Neural progenitor cell (in vitro differentiated cells): ENCODE measurements around the gene EEIG1. TPM values are rescaled to one million over a fixed set of nuclear protein-coding genes. Genes with fewer than 3 reads are reported as not detected.

Experiments used
- DNase-seq: peaks from one replicate; pipeline ENCODE4 v3.0.0-alpha.2; 2016; ENCODE audit warnings: low spot score
- H2AFZ ChIP-seq: fragments of 200-600 bp; sonication (generic); replicated peaks from 2 replicates; pipeline ENCODE4 v1.6.1; 2016; ENCODE audit warnings: antibody characterized with exemption
- H3F3A ChIP-seq: fragments of 200-600 bp; sonication (generic); 2 replicates; pipeline ENCODE4 v1.6.1; 2016; ENCODE audit warnings: antibody characterized with exemption, low read depth
- H3K27ac ChIP-seq: fragments of 200-600 bp; sonication (generic); 2 replicates; pipeline ENCODE4 v1.5.1; 2016; ENCODE audit warnings: mild to moderate bottlenecking
- H3K27me3 ChIP-seq: fragments of 200-600 bp; sonication (generic); 2 replicates; pipeline ENCODE4 v1.6.1; 2016; ENCODE audit warnings: mild to moderate bottlenecking, moderate library complexity
- H3K36me3 ChIP-seq: fragments of 200-600 bp; sonication (generic); 2 replicates; pipeline ENCODE4 v1.5.1; 2016
- H3K4me1 ChIP-seq: fragments of 200-600 bp; sonication (generic); 2 replicates; pipeline ENCODE4 v1.6.1; 2016; ENCODE audit warnings: mixed run types
- H3K4me2 ChIP-seq: fragments of 200-600 bp; sonication (generic); 2 replicates; pipeline ENCODE4 v1.6.1; 2016
- H3K4me3 ChIP-seq: fragments of 200-600 bp; sonication (generic); 2 replicates; pipeline ENCODE4 v1.5.1; 2016
- H3K79me2 ChIP-seq: fragments of 200-600 bp; sonication (generic); 2 replicates; pipeline ENCODE4 v1.6.1; 2016; ENCODE audit warnings: low read depth
- H3K9ac ChIP-seq: fragments of 200-600 bp; sonication (generic); 2 replicates; pipeline ENCODE4 v1.6.1; 2016
- H3K9me3 ChIP-seq: fragments of 200-600 bp; sonication (generic); 2 replicates; pipeline ENCODE4 v1.5.1; 2016; ENCODE audit warnings: low read depth
- H4K20me1 ChIP-seq: fragments of 200-600 bp; sonication (generic); 2 replicates; pipeline ENCODE4 v1.6.1; 2016; ENCODE audit warnings: low read depth
- H3K27ac Mint-ChIP-seq: 3 replicates; pipeline ENCODE4 v1.8.0; 2021; ENCODE audit warnings: mixed read lengths
- H3K27me3 Mint-ChIP-seq: 2 replicates; pipeline ENCODE4 v1.8.0; 2022; ENCODE audit warnings: low read depth, mild to moderate bottlenecking, inconsistent platforms, moderate library complexity, mixed read lengths; ENCODE audit not compliant: insufficient read depth
- H3K36me3 Mint-ChIP-seq: 3 replicates; pipeline ENCODE4 v1.8.0; 2021; ENCODE audit warnings: mixed read lengths
- H3K4me1 Mint-ChIP-seq: 3 replicates; pipeline ENCODE4 v1.8.0; 2021; ENCODE audit warnings: mixed read lengths
- H3K4me3 Mint-ChIP-seq: 3 replicates; pipeline ENCODE4 v1.8.0; 2021; ENCODE audit warnings: mild to moderate bottlenecking, moderate library complexity, mixed read lengths
- H3K9me3 Mint-ChIP-seq: 3 replicates; pipeline ENCODE4 v1.8.0; 2020; ENCODE audit warnings: mixed read lengths
- EZH2 ChIP-seq: fragments of 200-600 bp; sonication (generic); IDR thresholded peaks from 2 replicates; pipeline ENCODE4 v1.6.1; 2017; ENCODE audit warnings: antibody characterized with exemption, mild to moderate bottlenecking, moderate library complexity
- EZH2phosphoT487 ChIP-seq: fragments of 200-600 bp; sonication (generic); IDR thresholded peaks from 2 replicates; pipeline ENCODE4 v1.6.1; 2017; ENCODE audit warnings: antibody characterized with exemption
- total RNA-seq: library from RNA; depleted of rRNA; stranded (reverse); fragments of >200 nt; gene quantifications from 2 replicates; pipeline ENCODE4 v1.2.3, GENCODE V29; 2015; ENCODE audit warnings: low replicate concordance
- TF ChIP-seq, protein P1 (sequence below): fragments of 200-600 bp; sonication (generic); IDR thresholded peaks from 2 replicates; pipeline ENCODE4 v1.5.1; 2017; ENCODE audit warnings: antibody characterized with exemption, mild to moderate bottlenecking

Gene EEIG1
- total RNA-seq, 1 donor from 2014 or later: 8.8 TPM

DNA sequence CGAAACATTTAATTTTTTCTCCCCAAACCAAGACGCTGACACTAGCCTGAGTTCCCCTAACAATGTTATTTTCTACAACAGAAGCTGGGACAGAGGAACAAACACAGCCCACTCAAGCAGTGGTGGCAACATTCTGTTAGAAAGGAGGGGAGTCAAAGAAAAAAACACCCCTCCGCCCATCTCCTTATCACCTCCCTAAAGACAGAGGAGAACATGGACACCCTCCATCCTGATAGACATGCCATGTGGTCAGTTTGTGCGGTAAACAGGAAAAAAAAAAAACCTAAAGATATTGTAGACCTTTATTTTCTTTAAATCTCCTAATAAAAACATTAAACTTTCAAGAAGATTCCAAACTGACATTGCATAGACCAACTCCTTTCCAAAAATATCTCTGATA, 40.2 kb downstream of the EEIG1 start:
- peaks cover 37% of the 10 kb centered on the region for H3K4me1 Mint-ChIP-seq
- H3K27ac Mint-ChIP-seq: no peak overlapping the region
- H3K4me1 ChIP-seq: peaks cover 11% of the 10 kb centered on the region
- no peak for DNase-seq
- peaks cover 32% of the 10 kb centered on the region for H4K20me1 ChIP-seq
- no peaks in the 10 kb centered on the region for H3K27me3 ChIP-seq
- no peak overlapping the region for H3K9ac ChIP-seq
- H3F3A ChIP-seq: peaks cover 31% of the 10 kb centered on the region
- H3K4me3 ChIP-seq: no peak overlapping the region
- no peaks in the 10 kb centered on the region for H3K9me3 Mint-ChIP-seq
- H3K4me2 ChIP-seq: no peak overlapping the region
- no peak for TF ChIP-seq EZH2
- no peak for TF ChIP-seq EZH2phosphoT487
- TF ChIP-seq, protein P1, sequence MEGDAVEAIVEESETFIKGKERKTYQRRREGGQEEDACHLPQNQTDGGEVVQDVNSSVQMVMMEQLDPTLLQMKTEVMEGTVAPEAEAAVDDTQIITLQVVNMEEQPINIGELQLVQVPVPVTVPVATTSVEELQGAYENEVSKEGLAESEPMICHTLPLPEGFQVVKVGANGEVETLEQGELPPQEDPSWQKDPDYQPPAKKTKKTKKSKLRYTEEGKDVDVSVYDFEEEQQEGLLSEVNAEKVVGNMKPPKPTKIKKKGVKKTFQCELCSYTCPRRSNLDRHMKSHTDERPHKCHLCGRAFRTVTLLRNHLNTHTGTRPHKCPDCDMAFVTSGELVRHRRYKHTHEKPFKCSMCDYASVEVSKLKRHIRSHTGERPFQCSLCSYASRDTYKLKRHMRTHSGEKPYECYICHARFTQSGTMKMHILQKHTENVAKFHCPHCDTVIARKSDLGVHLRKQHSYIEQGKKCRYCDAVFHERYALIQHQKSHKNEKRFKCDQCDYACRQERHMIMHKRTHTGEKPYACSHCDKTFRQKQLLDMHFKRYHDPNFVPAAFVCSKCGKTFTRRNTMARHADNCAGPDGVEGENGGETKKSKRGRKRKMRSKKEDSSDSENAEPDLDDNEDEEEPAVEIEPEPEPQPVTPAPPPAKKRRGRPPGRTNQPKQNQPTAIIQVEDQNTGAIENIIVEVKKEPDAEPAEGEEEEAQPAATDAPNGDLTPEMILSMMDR: no peak
- H3K27me3 Mint-ChIP-seq: peaks cover 10% of the 10 kb centered on the region
- no peak overlapping the region for H2AFZ ChIP-seq
- H3K27ac ChIP-seq: no peak overlapping the region
- no peak overlapping the region for H3K4me3 Mint-ChIP-seq
- H3K79me2 ChIP-seq: peaks cover 16% of the 10 kb centered on the region
- no peaks in the 10 kb centered on the region for H3K9me3 ChIP-seq
- H3K36me3 Mint-ChIP-seq: peaks cover 19% of the 10 kb centered on the region
- no peaks in the 10 kb centered on the region for H3K36me3 ChIP-seq

DNA sequence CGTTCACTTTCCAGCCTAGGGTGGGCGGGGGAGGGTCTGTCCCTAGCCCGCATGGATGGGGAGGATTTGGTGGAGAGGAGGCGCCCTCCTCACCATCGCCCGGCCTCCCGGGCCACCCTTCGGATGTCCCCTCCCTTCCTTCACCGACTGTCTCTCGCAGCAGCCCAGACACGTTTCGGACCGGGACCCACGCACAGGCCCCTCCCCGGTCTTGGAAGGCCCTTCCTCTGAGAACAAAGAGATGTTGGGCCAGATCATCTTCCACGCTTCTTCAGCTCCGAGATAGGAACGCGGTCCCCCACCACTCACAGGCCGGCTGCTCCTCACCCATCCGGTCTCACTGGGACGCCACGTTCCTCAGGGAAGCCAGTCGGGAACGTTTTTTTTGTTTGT, 42.5 kb downstream of the EEIG1 start:
- peak overlapping the region; percentile 87 for H3K27ac Mint-ChIP-seq
- no peak overlapping the region for H2AFZ ChIP-seq

DNA sequence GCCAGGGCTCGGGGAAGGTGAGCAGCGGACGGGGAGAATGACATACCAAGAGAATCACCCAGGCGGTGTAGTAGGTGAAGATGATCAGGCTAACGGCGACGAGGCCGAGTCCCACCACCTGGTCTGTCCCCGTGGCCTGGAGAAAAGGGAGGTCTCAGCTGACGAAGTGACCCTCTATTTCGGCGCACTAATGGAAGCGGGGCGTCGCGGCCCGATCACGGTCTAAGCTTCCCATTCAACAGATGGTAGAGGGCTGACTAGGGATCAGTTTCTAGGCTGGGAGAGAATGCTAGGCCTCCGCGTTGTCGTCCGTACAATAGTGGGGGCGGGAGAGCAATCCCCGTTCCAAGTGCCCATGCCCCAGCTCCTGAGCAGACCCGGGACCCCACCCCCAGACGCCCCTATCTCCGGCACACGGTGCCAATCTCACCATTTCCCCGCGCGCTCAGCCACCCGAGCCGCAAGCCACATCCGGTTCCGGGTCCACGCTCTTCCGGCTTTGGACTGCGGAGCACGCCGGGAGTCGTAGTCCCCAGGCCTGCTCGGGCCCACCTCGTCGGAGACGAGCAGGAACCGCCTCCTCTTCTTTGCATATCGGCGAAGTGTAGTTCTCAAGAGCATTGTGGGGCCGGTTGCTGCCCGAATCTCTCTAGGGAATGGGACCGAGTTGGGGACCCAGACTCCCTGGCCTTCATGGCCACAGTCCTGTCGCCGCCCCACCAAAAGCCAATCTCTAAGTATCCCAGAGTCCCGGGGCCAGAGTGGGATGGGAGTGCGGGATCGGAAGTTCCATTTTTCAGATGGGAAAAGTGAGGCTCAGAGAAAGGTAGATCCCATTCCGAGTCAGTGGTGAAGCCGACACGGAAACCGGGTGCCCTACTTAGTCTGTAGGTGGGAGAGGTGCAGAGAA, 43.1 kb downstream of the EEIG1 start, which contains the start of gene DPM2:
TSS of gene DPM2 (minus strand) at position 467 of the 910 bp plus-strand sequence. CDS start at position 433, 34 bp downstream.
- Mint-ChIP-seq H3K36me3 (peaks cover 7% of the 10 kb centered on the region), H3K27ac (peak within 1 kb of the TSS; percentile 87), H3K27me3 (peaks cover 10% of the 10 kb centered on the region), H3K9me3 (no peaks in the 10 kb centered on the region), H3K4me3 (peak within 1 kb of the TSS; percentile 97), H3K4me1 (peaks cover 34% of the 10 kb centered on the region)
- Histone ChIP-seq H3K4me1 (peaks cover 11% of the 10 kb centered on the region), H4K20me1 (peaks cover 20% of the 10 kb centered on the region), H3K4me2 (peak within 1 kb of the TSS; percentile 99), H2AFZ (peak within 1 kb of the TSS; percentile 70), H3K9ac (peak within 1 kb of the TSS; percentile 80), H3K27ac (no peak within 1 kb of the TSS), H3F3A (peaks cover 12% of the 10 kb centered on the region), H3K9me3 (no peaks in the 10 kb centered on the region), H3K79me2 (peaks cover 16% of the 10 kb centered on the region), H3K36me3 (no peaks in the 10 kb centered on the region), H3K4me3 (peak within 1 kb of the TSS; percentile 94), H3K27me3 (no peaks in the 10 kb centered on the region)
- peak; percentile 92 for DNase-seq
- TF ChIP-seq EZH2phosphoT487 (no peak), EZH2 (no peak)
- TF ChIP-seq, protein P1: no peak

More for the DNA sequence above, 42.5 kb downstream of the EEIG1 start:
- Mint-ChIP-seq H3K9me3 (no peaks in the 10 kb centered on the region), H3K4me1 (peaks cover 37% of the 10 kb centered on the region), H3K4me3 (peak overlapping the region; percentile 74), H3K27me3 (peaks cover 10% of the 10 kb centered on the region), H3K36me3 (peaks cover 11% of the 10 kb centered on the region)
- TF ChIP-seq EZH2 (no peak), EZH2phosphoT487 (no peak)
- TF ChIP-seq, protein P1: no peak
- Histone ChIP-seq H3K4me3 (peak overlapping the region; percentile 94), H4K20me1 (peaks cover 26% of the 10 kb centered on the region), H3F3A (peaks cover 17% of the 10 kb centered on the region), H3K4me2 (peak overlapping the region; percentile 99), H3K27ac (no peak overlapping the region), H3K9ac (no peak overlapping the region), H3K79me2 (peaks cover 16% of the 10 kb centered on the region), H3K4me1 (peaks cover 11% of the 10 kb centered on the region), H3K36me3 (no peaks in the 10 kb centered on the region), H3K9me3 (no peaks in the 10 kb centered on the region), H3K27me3 (no peaks in the 10 kb centered on the region)
- DNase-seq: no peak
